NCI-H2081 treated with DMSO at 0.1 percent for 48 hours (cell line): ENCODE data around the gene PAIP1.
"Not testable (repeated sequence)": the region's sequence is repeated elsewhere in the genome, so short reads cannot be mapped to it uniquely, and the experiment has no call there.

Source experiments
- DNase-seq: peaks from one replicate; lab custom pipeline; 2025; lab: John Stamatoyannopoulos, UW

PAIP1 gene

DNA sequence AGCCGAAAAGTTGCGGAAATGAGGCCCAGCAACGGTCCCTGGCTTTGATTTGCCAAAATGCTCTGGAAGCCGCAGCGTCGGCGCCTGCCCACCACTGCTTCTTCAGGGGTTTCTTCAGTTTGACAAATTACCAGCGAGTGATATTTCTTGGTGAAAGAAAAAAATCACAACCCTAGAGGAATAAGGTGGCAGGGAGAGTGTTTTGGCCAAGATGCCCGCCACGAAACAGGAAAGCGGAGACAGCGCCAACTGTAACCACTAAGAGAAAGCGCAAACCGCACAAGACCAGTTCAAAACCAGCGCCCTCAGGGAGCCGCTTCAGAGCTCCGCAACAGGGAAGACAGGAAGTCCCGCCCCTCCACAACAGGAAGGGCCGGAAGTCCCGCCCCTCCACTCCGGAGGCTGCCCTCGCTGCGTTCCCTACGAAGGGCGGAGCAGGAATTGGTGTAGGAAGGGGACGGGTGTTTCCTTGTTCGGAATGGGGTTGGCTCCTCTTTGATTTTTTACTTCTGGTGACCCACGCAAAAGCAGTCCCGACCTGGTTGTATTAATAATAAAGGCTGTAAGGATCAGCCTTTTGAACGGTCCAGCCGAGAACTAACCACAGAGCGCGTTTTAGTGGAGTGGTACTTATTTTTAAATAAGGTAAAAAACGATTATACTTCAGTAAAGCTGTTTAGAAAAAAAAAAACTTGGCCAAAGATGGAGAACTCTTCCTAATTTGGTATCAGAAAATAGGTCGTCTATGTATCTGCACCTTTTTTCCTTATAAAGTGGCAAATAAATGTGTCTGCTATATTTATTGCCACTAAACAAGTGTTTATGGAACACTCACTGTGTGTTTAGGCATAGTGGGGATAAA lies 41.8 kb downstream of the PAIP1 start, which contains the start of gene C5orf34:
C5orf34 (minus strand) TSS at position 333 of the 862 bp plus-strand sequence. CDS start 5,809 bp downstream, outside the sequence.
- DNase-seq = peak; percentile 97

DNA sequence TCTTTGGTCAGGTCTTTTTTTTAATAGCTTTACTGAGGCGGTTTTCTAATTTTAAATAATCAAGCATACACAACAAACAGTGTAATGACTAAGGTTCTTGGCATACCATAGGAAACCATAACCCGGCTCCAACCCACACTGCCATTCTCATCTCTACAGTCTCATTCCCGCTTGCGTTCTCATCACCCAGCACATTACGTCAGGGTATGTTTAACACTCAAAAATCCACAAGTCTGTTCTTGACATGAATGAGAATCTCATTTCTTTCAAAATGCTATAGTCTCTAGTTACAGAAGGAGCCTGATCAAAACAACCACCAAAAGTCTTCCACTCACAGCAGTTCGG lies 42.4 kb downstream of the PAIP1 start:
- DNase-seq = no peak

DNA sequence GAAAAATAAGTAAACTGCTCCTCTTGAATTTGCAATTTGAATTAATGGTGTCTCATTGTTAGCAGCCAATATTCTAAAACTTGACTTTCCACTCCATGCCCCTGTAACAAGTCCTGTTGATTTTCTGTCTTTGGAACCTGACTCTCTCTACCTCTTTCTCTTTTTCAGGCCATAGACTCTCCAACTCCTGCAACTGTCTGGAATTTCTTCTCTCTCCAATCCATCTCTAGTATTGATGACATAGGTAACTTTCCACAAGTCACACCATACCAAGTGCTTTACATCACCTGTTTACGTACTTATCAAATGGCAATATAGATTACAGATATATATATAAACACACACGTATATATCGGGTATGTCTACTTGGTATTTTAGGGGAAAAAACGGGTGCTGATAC lies 42.9 kb downstream of the PAIP1 start:
- no peak for DNase-seq

DNA sequence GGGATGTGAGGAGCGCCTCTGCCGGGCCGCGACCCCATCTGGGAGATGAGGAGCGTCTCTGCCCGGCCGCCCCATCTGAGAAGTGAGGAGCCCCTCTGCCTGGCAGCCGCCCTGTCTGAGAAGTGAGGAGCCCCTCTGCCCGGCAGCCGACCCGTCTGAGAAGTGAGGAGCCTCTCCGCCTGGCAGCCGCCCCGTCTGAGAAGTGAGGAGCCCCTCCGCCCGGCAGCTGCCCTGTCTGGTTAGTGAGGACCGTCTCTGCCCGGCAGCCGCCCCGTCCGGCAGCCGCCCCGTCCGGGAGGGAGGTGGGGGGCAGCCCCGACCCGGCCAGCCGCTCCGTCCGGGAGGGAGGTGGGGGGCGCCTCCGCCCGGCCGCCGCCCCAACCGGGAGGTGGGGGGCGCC lies 45.8 kb downstream of the PAIP1 start:
- not testable (repeated sequence) for DNase-seq

- DNase-seq = no peak
Measured at GRCh38 chr5:43498581-43498980, 58.3 kb downstream of the PAIP1 start.

- no peak for DNase-seq
Measured at GRCh38 chr5:43497311-43498104, 59.4 kb downstream of the PAIP1 start.

- no peak for DNase-seq
Measured at GRCh38 chr5:43491326-43491725, 65.6 kb downstream of the PAIP1 start.

DNA sequence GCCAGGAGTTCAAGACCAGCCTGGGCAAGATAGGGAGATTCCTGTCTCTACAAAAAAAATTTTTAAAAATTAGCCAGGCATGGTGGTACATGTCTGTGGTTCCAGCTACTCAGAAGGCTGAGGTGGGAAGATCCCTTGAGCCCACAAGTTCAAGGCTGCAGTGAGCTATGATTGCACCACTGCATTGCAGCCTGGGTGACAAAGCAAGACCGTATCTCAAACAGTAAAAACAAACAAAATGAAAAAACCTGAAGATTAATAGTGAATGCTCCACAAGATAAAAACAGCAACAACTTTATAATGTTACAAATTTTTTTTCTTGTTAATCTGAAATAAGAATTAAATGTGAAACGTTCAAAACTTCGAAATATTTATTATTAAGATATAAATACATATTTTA lies 70.5 kb downstream of the PAIP1 start:
- no peak for DNase-seq

GRCh38 chr5:43485406-43485805 lies 71.5 kb downstream of the PAIP1 start:
- DNase-seq = no peak

DNA sequence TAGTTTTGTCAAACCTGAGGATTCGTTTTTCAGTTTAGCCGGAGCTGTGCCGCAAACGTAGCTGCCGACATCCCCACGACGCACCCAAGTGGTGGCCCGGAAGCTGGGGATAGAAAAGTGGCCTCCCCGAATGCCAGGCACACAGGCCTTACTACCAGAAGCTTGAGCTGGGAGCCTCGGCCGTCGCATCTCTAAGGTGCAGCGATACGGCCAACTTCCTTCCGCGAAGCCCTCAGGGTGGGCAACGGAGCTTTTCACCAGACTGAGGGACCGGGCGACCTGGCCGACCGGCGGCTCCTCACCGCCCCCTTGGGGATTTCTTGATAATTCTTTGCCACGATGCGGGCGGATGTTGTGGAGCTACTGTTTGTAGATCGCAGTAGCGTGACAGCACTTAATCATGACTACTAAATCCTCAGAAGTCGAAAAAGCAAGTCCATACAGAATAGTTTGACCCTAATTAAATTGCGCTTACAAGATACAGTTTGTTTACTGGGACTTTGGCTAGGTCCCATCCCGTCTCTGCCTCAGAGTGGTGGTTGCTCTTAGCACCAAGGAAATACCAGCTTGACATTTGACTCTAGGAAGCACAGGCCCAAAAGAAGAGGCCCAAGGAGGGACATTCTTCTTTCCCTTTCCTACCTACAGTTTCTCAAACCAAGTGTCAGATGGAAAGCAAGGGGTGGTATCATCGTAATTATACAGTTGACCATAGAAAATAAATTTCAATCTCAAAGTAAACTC lies 72.6 kb downstream of the PAIP1 start:
- DNase-seq = peak; percentile 72

- DNase-seq = peak; percentile 90
Measured at GRCh38 chr5:43483298-43484105, 73.4 kb downstream of the PAIP1 start, which contains the start of gene TMEM267. TMEM267 (minus strand) TSS chr5:43483865; CDS start chr5:43453969, 29,896 bp downstream.

DNA sequence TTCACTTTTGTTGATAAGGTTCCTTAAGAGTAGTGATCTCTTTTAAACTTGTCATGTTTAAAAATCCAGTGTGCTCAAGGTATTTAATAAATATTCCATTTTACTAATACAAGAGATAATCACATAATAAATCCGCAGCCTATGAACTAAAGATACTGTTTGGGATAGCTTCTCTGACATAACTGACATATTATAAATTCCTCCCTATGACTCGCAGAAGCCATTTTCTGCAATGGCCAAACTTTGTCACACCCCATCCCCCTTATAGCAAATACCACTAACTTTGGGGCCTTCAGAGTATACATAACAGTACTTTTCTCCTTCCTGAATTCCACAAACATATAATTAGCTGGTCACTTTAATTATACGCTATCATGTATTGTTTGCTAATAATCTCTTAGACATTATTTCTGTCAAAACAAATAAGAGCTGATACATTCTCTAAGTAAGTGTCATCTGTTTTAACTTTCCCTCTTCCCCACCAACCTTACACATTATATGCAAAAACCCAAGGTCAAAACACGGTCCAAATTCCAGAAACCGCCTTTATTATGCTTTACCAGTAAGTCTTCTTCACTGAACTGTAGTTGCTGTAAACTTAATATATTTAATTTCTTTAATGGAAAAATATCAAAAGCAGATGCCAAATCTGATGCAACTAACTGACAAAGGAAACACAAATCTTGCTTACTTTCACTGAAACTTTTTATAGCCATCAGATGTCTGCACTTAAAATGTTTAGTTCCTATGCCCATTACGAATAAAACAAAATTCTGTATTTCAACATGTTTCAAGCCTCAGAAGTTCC lies 74.2 kb downstream of the PAIP1 start:
- DNase-seq = no peak
